SU-DHL-6 (cell line): Measurements from ENCODE around the gene ZNF23.

Source experiments
- H2AFZ ChIP-seq: fragments of 200-600 bp; sonication (generic); 2 replicates; pipeline ENCODE4 v1.6.1; 2014; ENCODE audit warnings: low read depth, mild to moderate bottlenecking, moderate library complexity, mixed read lengths, antibody characterized with exemption, low read length; ENCODE audit not compliant: severe bottlenecking
- H3F3A ChIP-seq: fragments of 200-600 bp; shearing (Covaris generic); 2 replicates; pipeline ENCODE4 v1.6.0; 2016; ENCODE audit warnings: antibody characterized with exemption, mild to moderate bottlenecking; ENCODE audit not compliant: insufficient read depth
- H3K27ac ChIP-seq: fragments of 200-600 bp; sonication (generic); 2 replicates; pipeline ENCODE4 v1.5.1; 2016; ENCODE audit warnings: low read depth, mild to moderate bottlenecking, low read length, moderate library complexity, mixed read lengths
- H3K27me3 ChIP-seq: fragments of 200-600 bp; sonication (generic), shearing (Covaris generic); 2 replicates; pipeline ENCODE4 v1.6.0; 2014; ENCODE audit warnings: mild to moderate bottlenecking, low read length
- H3K36me3 ChIP-seq: fragments of 200-600 bp; sonication (generic); 2 replicates; pipeline ENCODE4 v1.6.1; 2014; ENCODE audit warnings: mild to moderate bottlenecking, low read length, mixed read lengths
- H3K4me2 ChIP-seq: fragments of 300-600, 200-600 bp; shearing (Covaris generic), sonication (generic); 2 replicates; pipeline ENCODE4 v1.6.0; 2014; ENCODE audit warnings: low read length, low read depth, mild to moderate bottlenecking; ENCODE audit not compliant: poor library complexity, severe bottlenecking
- H3K4me3 ChIP-seq: fragments of 200-600 bp; sonication (generic); 2 replicates; pipeline ENCODE4 v1.5.1; 2014; ENCODE audit warnings: antibody characterized with exemption, low read length, mild to moderate bottlenecking, mixed read lengths; ENCODE audit not compliant: insufficient read depth, poor library complexity, severe bottlenecking
- H3K79me2 ChIP-seq: fragments of 200-600 bp; sonication (generic); 2 replicates; pipeline ENCODE4 v1.6.1; 2014; ENCODE audit warnings: mild to moderate bottlenecking, low read length, moderate library complexity; ENCODE audit not compliant: insufficient read depth
- H3K9ac ChIP-seq: fragments of 200-600 bp; sonication (generic); 2 replicates; pipeline ENCODE4 v1.7.0; 2014; ENCODE audit warnings: mild to moderate bottlenecking, low read length
- H3K9me2 ChIP-seq: fragments of 200-600 bp; sonication (generic); replicated peaks from 2 replicates; pipeline ENCODE4 v1.6.1; 2014; ENCODE audit warnings: low read length; ENCODE audit not compliant: insufficient read depth
- H3K9me3 ChIP-seq: fragments of 200-600 bp; sonication (generic); 2 replicates; pipeline ENCODE4 v1.6.1; 2014; ENCODE audit warnings: low read length, mixed read lengths; ENCODE audit not compliant: insufficient read depth
- H4K20me1 ChIP-seq: fragments of 200-600 bp; sonication (generic); 2 replicates; pipeline ENCODE4 v1.6.1; 2014; ENCODE audit warnings: low read depth, mild to moderate bottlenecking, antibody characterized with exemption, low read length, moderate library complexity, mixed read lengths
- CTCF ChIP-seq: fragments of 200-600 bp; sonication (generic); IDR thresholded peaks from one replicate; pipeline ENCODE4 v1.5.1; 2017; ENCODE audit warnings: antibody characterized with exemption, mild to moderate bottlenecking, low read length, moderate library complexity; ENCODE audit not compliant: insufficient read depth, poor library complexity, severe bottlenecking
- EZH2phosphoT487 ChIP-seq: fragments of 200-600 bp; sonication (generic), shearing (Covaris generic); conservative IDR thresholded peaks from 2 replicates; pipeline ENCODE4 v1.6.1; 2018; ENCODE audit warnings: mild to moderate bottlenecking, antibody characterized with exemption, low read length, moderate library complexity, mixed read lengths

ZNF23 gene

GRCh38 chr16:71436473-71436872, 25.6 kb downstream of the ZNF23 start:
- H3K4me3 ChIP-seq = no peak overlapping the region
- H3K36me3 ChIP-seq = no peaks in the 10 kb centered on the region
- no peak for TF ChIP-seq CTCF
- TF ChIP-seq EZH2phosphoT487 = no peak
- H3K79me2 ChIP-seq = no peaks in the 10 kb centered on the region
- H3F3A ChIP-seq = no peaks in the 10 kb centered on the region
- H2AFZ ChIP-seq = no peak overlapping the region
- H3K9me2 ChIP-seq = no peaks in the 10 kb centered on the region
- H3K27ac ChIP-seq = no peak overlapping the region
- H3K27me3 ChIP-seq = no peaks in the 10 kb centered on the region
- H4K20me1 ChIP-seq = no peaks in the 10 kb centered on the region
- H3K4me2 ChIP-seq = no peak overlapping the region
- H3K9me3 ChIP-seq = no peaks in the 10 kb centered on the region
- H3K9ac ChIP-seq = no peak overlapping the region

- no peaks in the 10 kb centered on the region for H3F3A ChIP-seq
- no peaks in the 10 kb centered on the region for H3K27me3 ChIP-seq
- no peaks in the 10 kb centered on the region for H3K9me3 ChIP-seq
- no peak overlapping the region for H3K9ac ChIP-seq
- H3K79me2 ChIP-seq = no peaks in the 10 kb centered on the region
- H4K20me1 ChIP-seq = no peaks in the 10 kb centered on the region
- no peaks in the 10 kb centered on the region for H3K36me3 ChIP-seq
- H3K9me2 ChIP-seq = no peaks in the 10 kb centered on the region
- no peak overlapping the region for H3K4me3 ChIP-seq
- TF ChIP-seq CTCF = no peak
- TF ChIP-seq EZH2phosphoT487 = no peak
- H3K4me2 ChIP-seq = no peak overlapping the region
- no peak overlapping the region for H2AFZ ChIP-seq
- H3K27ac ChIP-seq = no peak overlapping the region
Observed at GRCh38 chr16:71432906-71433305, 29.1 kb downstream of the ZNF23 start.

DNA sequence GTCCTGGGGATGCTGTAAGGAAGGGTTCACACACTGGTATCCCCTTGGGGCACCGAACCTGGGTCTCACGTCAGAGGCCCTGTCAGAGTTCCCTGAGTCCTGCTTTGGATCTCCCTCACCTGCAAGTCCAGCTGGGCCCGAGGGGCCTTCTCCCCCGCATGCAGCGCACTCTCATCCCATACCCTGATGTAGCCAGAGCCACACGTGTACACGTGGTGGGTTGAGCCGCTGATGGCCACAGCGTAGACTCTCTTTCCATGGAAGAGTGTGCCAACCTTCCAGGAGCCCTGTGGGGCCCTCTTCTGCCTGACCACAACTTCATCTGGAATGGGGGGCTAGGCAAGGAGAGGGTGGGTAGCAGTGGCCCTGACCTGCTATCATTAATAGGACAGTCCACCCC, 30.1 kb downstream of the ZNF23 start:
- H3K79me2 ChIP-seq = no peaks in the 10 kb centered on the region
- TF ChIP-seq EZH2phosphoT487 (no peak), CTCF (no peak)
- no peaks in the 10 kb centered on the region for H4K20me1 ChIP-seq
- no peak overlapping the region for H3K27ac ChIP-seq
- H3F3A ChIP-seq = no peaks in the 10 kb centered on the region
- H2AFZ ChIP-seq = no peak overlapping the region
- H3K36me3 ChIP-seq = no peaks in the 10 kb centered on the region
- no peaks in the 10 kb centered on the region for H3K9me3 ChIP-seq
- H3K9ac ChIP-seq = no peak overlapping the region
- H3K4me2 ChIP-seq = no peak overlapping the region
- H3K4me3 ChIP-seq = no peak overlapping the region
- no peaks in the 10 kb centered on the region for H3K9me2 ChIP-seq
- no peaks in the 10 kb centered on the region for H3K27me3 ChIP-seq

DNA sequence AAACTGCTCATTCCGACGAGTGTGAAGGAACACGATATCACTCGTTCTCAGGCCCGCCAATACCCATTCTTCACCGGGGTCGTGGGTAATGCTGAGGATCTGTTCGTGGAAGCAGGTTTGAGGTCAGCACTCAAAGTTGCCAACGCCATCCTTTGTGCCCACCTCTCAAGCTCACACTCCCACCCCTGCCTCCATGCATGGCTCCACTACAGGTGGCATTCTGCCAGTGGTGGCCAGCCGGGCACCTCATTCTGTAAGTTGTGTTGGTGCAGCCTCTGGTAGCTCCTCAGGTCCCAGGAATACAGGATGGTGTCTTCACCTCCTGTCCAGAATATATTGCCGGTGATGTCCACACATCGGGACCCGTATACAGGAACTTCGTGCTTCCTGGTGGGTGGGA, 30.9 kb downstream of the ZNF23 start:
- H3K9ac ChIP-seq = no peak overlapping the region
- H3K9me3 ChIP-seq = no peaks in the 10 kb centered on the region

More for the DNA sequence above, 30.9 kb downstream of the ZNF23 start:
- no peaks in the 10 kb centered on the region for H3K79me2 ChIP-seq
- H3F3A ChIP-seq = no peaks in the 10 kb centered on the region
- H4K20me1 ChIP-seq = no peaks in the 10 kb centered on the region
- H3K27me3 ChIP-seq = no peaks in the 10 kb centered on the region
- H2AFZ ChIP-seq = no peak overlapping the region
- H3K9me2 ChIP-seq = no peaks in the 10 kb centered on the region
- TF ChIP-seq EZH2phosphoT487 (no peak), CTCF (no peak)
- no peak overlapping the region for H3K27ac ChIP-seq
- no peaks in the 10 kb centered on the region for H3K36me3 ChIP-seq
- H3K4me2 ChIP-seq = no peak overlapping the region
- H3K4me3 ChIP-seq = no peak overlapping the region
